Ishikawa (cell line): Measurements from ENCODE around the gene NGFR.

Experiments used
- CEBPB ChIP-seq: IDR thresholded peaks from 2 replicates; pipeline ENCODE4 v1.6.1; 2012
- CREB1 ChIP-seq: IDR thresholded peaks from 2 replicates; pipeline ENCODE4 v1.6.1; 2012; ENCODE audit warnings: low read depth
- EGR1 ChIP-seq: IDR thresholded peaks from 2 replicates; pipeline ENCODE4 v1.6.1; 2012
- EP300 ChIP-seq: IDR thresholded peaks from 2 replicates; pipeline ENCODE4 v1.6.1; 2012; ENCODE audit warnings: borderline replicate concordance
- FOXM1 ChIP-seq: IDR thresholded peaks from 2 replicates; pipeline ENCODE4 v1.6.1; 2012; ENCODE audit warnings: low read depth, borderline replicate concordance
- MAX ChIP-seq: IDR thresholded peaks from 2 replicates; pipeline ENCODE4 v1.6.1; 2012
- NFIC ChIP-seq: IDR thresholded peaks from 2 replicates; pipeline ENCODE4 v1.6.1; 2012
- RAD21 ChIP-seq: IDR thresholded peaks from 2 replicates; pipeline ENCODE4 v1.6.1; 2012; ENCODE audit warnings: low read depth
- REST ChIP-seq: IDR thresholded peaks from 2 replicates; pipeline ENCODE4 v1.6.1; 2012; ENCODE audit warnings: low read depth, mild to moderate bottlenecking
- TAF1 ChIP-seq: IDR thresholded peaks from 2 replicates; pipeline ENCODE4 v1.6.1; 2012; ENCODE audit warnings: low read depth, mild to moderate bottlenecking
- TCF12 ChIP-seq: IDR thresholded peaks from 2 replicates; pipeline ENCODE4 v1.6.1; 2012; ENCODE audit warnings: low read depth
- TEAD4 ChIP-seq: IDR thresholded peaks from 2 replicates; pipeline ENCODE4 v1.6.1; 2012
- YY1 ChIP-seq: IDR thresholded peaks from 2 replicates; pipeline ENCODE4 v1.6.1; 2012; ENCODE audit warnings: low read depth
- ZBTB7A ChIP-seq: IDR thresholded peaks from 2 replicates; pipeline ENCODE4 v1.6.1; 2012; ENCODE audit warnings: low read depth
- TF ChIP-seq, protein P1 (sequence below): IDR thresholded peaks from 2 replicates; pipeline ENCODE4 v1.6.1; 2012

NGFR gene

GRCh38 chr17:49494986-49495841, at the start of gene NGFR:
Gene NGFR, plus strand, starts transcription at chr17:49495293. Its CDS starts 125 bp downstream, at chr17:49495418.
- TF ChIP-seq YY1 (no peak), TAF1 (0 out of 2 replicates have a peak, but pooled peaks have one; percentile 3), TCF12 (no peak), TEAD4 (no peak), REST (no peak), MAX (no peak), RAD21 (no peak), CEBPB (no peak), FOXM1 (no peak), CREB1 (no peak), EGR1 (no peak), ZBTB7A (peak; percentile 72), EP300 (no peak), NFIC (no peak)
- TF ChIP-seq, protein P1, sequence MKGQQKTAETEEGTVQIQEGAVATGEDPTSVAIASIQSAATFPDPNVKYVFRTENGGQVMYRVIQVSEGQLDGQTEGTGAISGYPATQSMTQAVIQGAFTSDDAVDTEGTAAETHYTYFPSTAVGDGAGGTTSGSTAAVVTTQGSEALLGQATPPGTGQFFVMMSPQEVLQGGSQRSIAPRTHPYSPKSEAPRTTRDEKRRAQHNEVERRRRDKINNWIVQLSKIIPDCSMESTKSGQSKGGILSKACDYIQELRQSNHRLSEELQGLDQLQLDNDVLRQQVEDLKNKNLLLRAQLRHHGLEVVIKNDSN, result no peak

GRCh38 chr17:49445591-49445990, 49.5 kb upstream of the NGFR start:
- TF ChIP-seq EP300 (no peak), RAD21 (no peak), ZBTB7A (no peak), MAX (no peak), CEBPB (no peak), TAF1 (no peak), EGR1 (no peak), TCF12 (no peak), NFIC (no peak), REST (no peak), CREB1 (no peak), YY1 (no peak), TEAD4 (no peak), FOXM1 (no peak)
- TF ChIP-seq, protein P1, result no peak

- TF ChIP-seq ZBTB7A, result no peak
- TF ChIP-seq TEAD4, result no peak
Observed at GRCh38 chr17:49447628-49448302, 47.3 kb upstream of the NGFR start.

DNA sequence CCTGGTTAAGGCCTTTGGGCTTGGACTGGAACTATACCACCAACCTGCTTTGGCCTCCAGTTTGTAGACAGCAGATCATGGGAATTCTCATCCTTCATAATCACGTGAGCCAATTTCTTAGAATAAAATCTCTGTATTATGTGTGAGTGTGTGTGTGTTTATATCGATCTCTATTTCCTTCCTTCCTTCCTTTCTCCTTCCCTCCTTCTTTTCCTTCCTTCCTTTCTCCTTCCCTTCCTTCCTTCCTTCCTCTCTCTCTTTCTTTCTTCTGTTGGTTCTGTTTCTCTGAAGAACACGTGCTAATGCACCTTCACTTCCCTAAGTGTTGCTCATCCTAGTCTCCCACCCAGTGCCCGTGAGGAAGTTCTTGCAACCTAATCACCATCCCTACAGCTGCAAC, 44.9 kb upstream of the NGFR start:
- TF ChIP-seq CREB1, result no peak
- TF ChIP-seq YY1, result no peak

- TF ChIP-seq REST (no peak), ZBTB7A (no peak), TCF12 (no peak), EP300 (no peak), TAF1 (no peak)
Observed at GRCh38 chr17:49450735-49451134, 44.4 kb upstream of the NGFR start.
